Neural progenitor cell (in vitro differentiated cells): ENCODE data around the gene TES. TPM values are rescaled to one million over a fixed set of nuclear protein-coding genes. Genes with fewer than 3 reads are reported as not detected.

Experiments
- DNase-seq: peaks from one replicate; pipeline ENCODE4 v3.0.0-alpha.2; 2016; ENCODE audit warnings: low spot score
- H2AFZ ChIP-seq: fragments of 200-600 bp; sonication (generic); replicated peaks from 2 replicates; pipeline ENCODE4 v1.6.1; 2016; ENCODE audit warnings: antibody characterized with exemption
- H3F3A ChIP-seq: fragments of 200-600 bp; sonication (generic); 2 replicates; pipeline ENCODE4 v1.6.1; 2016; ENCODE audit warnings: antibody characterized with exemption, low read depth
- H3K27ac ChIP-seq: fragments of 200-600 bp; sonication (generic); 2 replicates; pipeline ENCODE4 v1.5.1; 2016; ENCODE audit warnings: mild to moderate bottlenecking
- H3K27me3 ChIP-seq: fragments of 200-600 bp; sonication (generic); 2 replicates; pipeline ENCODE4 v1.6.1; 2016; ENCODE audit warnings: mild to moderate bottlenecking, moderate library complexity
- H3K36me3 ChIP-seq: fragments of 200-600 bp; sonication (generic); 2 replicates; pipeline ENCODE4 v1.5.1; 2016
- H3K4me1 ChIP-seq: fragments of 200-600 bp; sonication (generic); 2 replicates; pipeline ENCODE4 v1.6.1; 2016; ENCODE audit warnings: mixed run types
- H3K4me2 ChIP-seq: fragments of 200-600 bp; sonication (generic); 2 replicates; pipeline ENCODE4 v1.6.1; 2016
- H3K4me3 ChIP-seq: fragments of 200-600 bp; sonication (generic); 2 replicates; pipeline ENCODE4 v1.5.1; 2016
- H3K79me2 ChIP-seq: fragments of 200-600 bp; sonication (generic); 2 replicates; pipeline ENCODE4 v1.6.1; 2016; ENCODE audit warnings: low read depth
- H3K9ac ChIP-seq: fragments of 200-600 bp; sonication (generic); 2 replicates; pipeline ENCODE4 v1.6.1; 2016
- H3K9me3 ChIP-seq: fragments of 200-600 bp; sonication (generic); 2 replicates; pipeline ENCODE4 v1.5.1; 2016; ENCODE audit warnings: low read depth
- H4K20me1 ChIP-seq: fragments of 200-600 bp; sonication (generic); 2 replicates; pipeline ENCODE4 v1.6.1; 2016; ENCODE audit warnings: low read depth
- H3K27ac Mint-ChIP-seq: 3 replicates; pipeline ENCODE4 v1.8.0; 2021; ENCODE audit warnings: mixed read lengths
- H3K27me3 Mint-ChIP-seq: 2 replicates; pipeline ENCODE4 v1.8.0; 2022; ENCODE audit warnings: low read depth, mild to moderate bottlenecking, inconsistent platforms, moderate library complexity, mixed read lengths; ENCODE audit not compliant: insufficient read depth
- H3K36me3 Mint-ChIP-seq: 3 replicates; pipeline ENCODE4 v1.8.0; 2021; ENCODE audit warnings: mixed read lengths
- H3K4me1 Mint-ChIP-seq: 3 replicates; pipeline ENCODE4 v1.8.0; 2021; ENCODE audit warnings: mixed read lengths
- H3K4me3 Mint-ChIP-seq: 3 replicates; pipeline ENCODE4 v1.8.0; 2021; ENCODE audit warnings: mild to moderate bottlenecking, moderate library complexity, mixed read lengths
- H3K9me3 Mint-ChIP-seq: 3 replicates; pipeline ENCODE4 v1.8.0; 2020; ENCODE audit warnings: mixed read lengths
- EZH2 ChIP-seq: fragments of 200-600 bp; sonication (generic); IDR thresholded peaks from 2 replicates; pipeline ENCODE4 v1.6.1; 2017; ENCODE audit warnings: antibody characterized with exemption, mild to moderate bottlenecking, moderate library complexity
- EZH2phosphoT487 ChIP-seq: fragments of 200-600 bp; sonication (generic); IDR thresholded peaks from 2 replicates; pipeline ENCODE4 v1.6.1; 2017; ENCODE audit warnings: antibody characterized with exemption
- total RNA-seq: library from RNA; depleted of rRNA; stranded (reverse); fragments of >200 nt; gene quantifications from 2 replicates; pipeline ENCODE4 v1.2.3, GENCODE V29; 2015; ENCODE audit warnings: low replicate concordance
- TF ChIP-seq, protein P1 (sequence below): fragments of 200-600 bp; sonication (generic); IDR thresholded peaks from 2 replicates; pipeline ENCODE4 v1.5.1; 2017; ENCODE audit warnings: antibody characterized with exemption, mild to moderate bottlenecking

The TES gene
- total RNA-seq, 1 donor from 2014 or later: 10.6 TPM

DNA sequence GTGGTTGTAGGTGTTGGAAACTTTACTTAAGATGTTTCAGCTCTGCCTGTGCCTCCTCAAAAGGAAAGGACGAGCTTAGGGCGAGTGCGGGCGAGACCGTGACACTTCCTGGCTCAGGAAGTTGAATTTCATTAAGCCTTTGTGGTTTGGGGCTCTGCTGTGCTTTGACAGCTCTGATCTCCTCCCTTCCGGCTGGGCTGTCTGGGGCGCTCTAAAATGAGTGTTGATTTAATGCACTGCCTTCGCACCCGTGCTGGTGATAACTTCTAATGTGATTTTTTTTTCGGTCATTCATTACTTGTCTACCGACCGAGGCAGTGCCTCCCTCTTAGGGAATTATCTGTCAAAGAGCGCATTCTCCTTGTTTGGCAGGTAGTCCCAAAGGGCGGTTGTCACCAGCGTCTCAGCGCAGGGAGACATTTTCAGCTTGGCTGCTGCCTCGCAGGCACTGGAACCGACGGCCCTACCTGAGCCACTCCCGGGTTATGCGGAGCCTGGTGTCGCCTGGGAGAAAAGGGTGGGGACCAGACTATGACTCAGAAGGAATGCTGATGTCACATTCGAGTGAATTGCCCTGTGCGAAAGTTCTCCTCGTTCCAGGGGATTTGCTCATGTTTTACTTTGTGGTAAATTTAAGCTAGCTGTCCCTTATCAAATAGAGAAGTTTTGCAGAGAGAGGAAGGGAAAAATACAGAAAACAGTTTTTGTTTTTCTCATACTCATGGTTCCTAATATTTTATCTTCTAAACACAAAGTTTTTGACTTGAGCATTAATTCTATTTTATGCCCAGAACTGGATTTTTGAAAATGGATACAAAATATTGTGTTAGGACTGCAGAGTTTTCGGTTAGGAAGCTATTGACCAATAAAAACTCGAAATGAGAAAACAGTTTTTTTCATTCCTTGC is 920 bp downstream of the TES start:
- DNase-seq: peak; percentile 54
- H3K27me3 ChIP-seq: peaks cover 49% of the 10 kb centered on the region
- Mint-ChIP-seq H3K4me3 (peak overlapping the region; percentile 93), H3K4me1 (peaks cover 14% of the 10 kb centered on the region), H3K9me3 (no peaks in the 10 kb centered on the region), H3K27ac (peak overlapping the region; percentile 22), H3K36me3 (no peaks in the 10 kb centered on the region), H3K27me3 (peaks cover 6% of the 10 kb centered on the region)
- H3K4me1 ChIP-seq: peaks cover 6% of the 10 kb centered on the region
- no peaks in the 10 kb centered on the region for H3K9me3 ChIP-seq
- TF ChIP-seq, protein P1, sequence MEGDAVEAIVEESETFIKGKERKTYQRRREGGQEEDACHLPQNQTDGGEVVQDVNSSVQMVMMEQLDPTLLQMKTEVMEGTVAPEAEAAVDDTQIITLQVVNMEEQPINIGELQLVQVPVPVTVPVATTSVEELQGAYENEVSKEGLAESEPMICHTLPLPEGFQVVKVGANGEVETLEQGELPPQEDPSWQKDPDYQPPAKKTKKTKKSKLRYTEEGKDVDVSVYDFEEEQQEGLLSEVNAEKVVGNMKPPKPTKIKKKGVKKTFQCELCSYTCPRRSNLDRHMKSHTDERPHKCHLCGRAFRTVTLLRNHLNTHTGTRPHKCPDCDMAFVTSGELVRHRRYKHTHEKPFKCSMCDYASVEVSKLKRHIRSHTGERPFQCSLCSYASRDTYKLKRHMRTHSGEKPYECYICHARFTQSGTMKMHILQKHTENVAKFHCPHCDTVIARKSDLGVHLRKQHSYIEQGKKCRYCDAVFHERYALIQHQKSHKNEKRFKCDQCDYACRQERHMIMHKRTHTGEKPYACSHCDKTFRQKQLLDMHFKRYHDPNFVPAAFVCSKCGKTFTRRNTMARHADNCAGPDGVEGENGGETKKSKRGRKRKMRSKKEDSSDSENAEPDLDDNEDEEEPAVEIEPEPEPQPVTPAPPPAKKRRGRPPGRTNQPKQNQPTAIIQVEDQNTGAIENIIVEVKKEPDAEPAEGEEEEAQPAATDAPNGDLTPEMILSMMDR: no peak
- TF ChIP-seq EZH2phosphoT487 (no peak), EZH2 (peak; percentile 69)
- H4K20me1 ChIP-seq: no peaks in the 10 kb centered on the region
- peak overlapping the region; percentile 73 for H3K4me3 ChIP-seq
- H3K9ac ChIP-seq: no peak overlapping the region
- H3K36me3 ChIP-seq: no peaks in the 10 kb centered on the region
- peak overlapping the region; percentile 84 for H3K4me2 ChIP-seq
- no peaks in the 10 kb centered on the region for H3K79me2 ChIP-seq
- peak overlapping the region; percentile 99 for H2AFZ ChIP-seq
- peaks cover 25% of the 10 kb centered on the region for H3F3A ChIP-seq
- no peak overlapping the region for H3K27ac ChIP-seq

DNA sequence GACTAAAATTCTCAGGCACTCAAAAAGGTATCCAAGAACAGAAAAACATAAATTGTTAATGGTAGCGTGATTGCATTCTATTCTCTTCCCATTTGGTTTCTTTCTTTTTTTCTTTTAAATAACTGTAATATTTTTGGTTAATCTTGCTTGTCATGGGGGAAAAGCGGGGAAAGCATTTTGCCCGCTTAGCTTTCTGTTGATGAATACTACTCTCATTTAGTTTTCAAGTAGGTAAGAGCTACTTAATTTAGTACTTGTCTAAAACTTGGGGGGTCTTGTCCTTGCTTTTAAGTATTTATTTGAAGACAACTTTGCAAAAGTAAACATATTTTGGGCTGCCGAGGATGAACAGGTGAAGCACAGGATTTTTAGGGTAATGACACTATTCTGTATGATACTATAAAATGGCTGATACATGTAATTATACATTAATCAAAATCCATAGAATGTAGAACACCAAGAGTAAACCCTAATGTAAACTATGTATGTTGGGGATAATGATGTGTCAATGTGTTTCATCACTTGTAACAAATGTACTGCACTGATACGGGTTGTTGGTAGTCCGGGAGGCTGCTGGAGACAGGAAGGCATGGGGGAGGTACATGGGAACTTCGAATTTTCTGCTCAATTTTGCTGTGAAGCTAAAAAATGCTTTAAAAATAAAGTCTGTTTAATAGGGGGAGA is 1.7 kb downstream of the TES start:
- Histone ChIP-seq H3K9ac (no peak overlapping the region), H4K20me1 (no peaks in the 10 kb centered on the region)
- no peak overlapping the region for H3K27ac Mint-ChIP-seq

GRCh38 chr7:116212869-116213268 is 2.5 kb downstream of the TES start:
- H2AFZ ChIP-seq: no peak overlapping the region
- no peaks in the 10 kb centered on the region for H3K36me3 ChIP-seq
- no peaks in the 10 kb centered on the region for H3K79me2 ChIP-seq

More for the DNA sequence above, 1.7 kb downstream of the TES start:
- Histone ChIP-seq H3F3A (peaks cover 19% of the 10 kb centered on the region), H3K9me3 (no peaks in the 10 kb centered on the region), H3K4me2 (peak overlapping the region; percentile 84), H3K27ac (no peak overlapping the region), H3K79me2 (no peaks in the 10 kb centered on the region), H3K27me3 (peaks cover 49% of the 10 kb centered on the region), H3K4me3 (no peak overlapping the region), H2AFZ (no peak overlapping the region), H3K36me3 (no peaks in the 10 kb centered on the region), H3K4me1 (no peaks in the 10 kb centered on the region)
- H3K9me3 Mint-ChIP-seq: no peaks in the 10 kb centered on the region
- H3K36me3 Mint-ChIP-seq: no peaks in the 10 kb centered on the region
- TF ChIP-seq EZH2phosphoT487 (no peak), EZH2 (no peak)
- TF ChIP-seq, protein P1: no peak
- DNase-seq: no peak
- peaks cover 3% of the 10 kb centered on the region for H3K27me3 Mint-ChIP-seq
- H3K4me3 Mint-ChIP-seq: peak overlapping the region; percentile 93
- H3K4me1 Mint-ChIP-seq: peaks cover 14% of the 10 kb centered on the region

More at GRCh38 chr7:116212869-116213268, 2.5 kb downstream of the TES start:
- Mint-ChIP-seq H3K4me3 (no peak overlapping the region), H3K36me3 (no peaks in the 10 kb centered on the region), H3K27me3 (no peaks in the 10 kb centered on the region), H3K27ac (no peak overlapping the region), H3K9me3 (no peaks in the 10 kb centered on the region), H3K4me1 (peaks cover 14% of the 10 kb centered on the region)
- TF ChIP-seq, protein P1: no peak
- TF ChIP-seq EZH2phosphoT487 (no peak), EZH2 (no peak)
- no peak overlapping the region for H3K9ac ChIP-seq
- H3K9me3 ChIP-seq: no peaks in the 10 kb centered on the region
- H4K20me1 ChIP-seq: no peaks in the 10 kb centered on the region
- H3K27me3 ChIP-seq: peaks cover 49% of the 10 kb centered on the region
- no peak overlapping the region for H3K4me2 ChIP-seq
- H3K4me3 ChIP-seq: no peak overlapping the region
- DNase-seq: no peak
- H3K4me1 ChIP-seq: no peaks in the 10 kb centered on the region
- peaks cover 19% of the 10 kb centered on the region for H3F3A ChIP-seq
- no peak overlapping the region for H3K27ac ChIP-seq
